ENCODE results near the gene ISY1.
A peak's percentile ranks its signal among the peaks of the same experiment; 100 is the strongest.
"Not testable (repeated sequence)": the region's sequence is repeated elsewhere in the genome, so short reads cannot be mapped to it uniquely, and the experiment has no call there.

The ISY1 gene

GRCh38 chr3:129120254-129121004, 40.4 kb downstream of the ISY1 start:
- peak; percentile 80 for DNase-seq (ENCODE audit: low read depth)

GRCh38 chr3:129119365-129120100, 41.3 kb downstream of the ISY1 start:
- DNase-seq (ENCODE audit: low read depth), result no peak

GRCh38 chr3:129118745-129119144, 42.1 kb downstream of the ISY1 start:
- no peak for DNase-seq (ENCODE audit: low read depth)

GRCh38 chr3:129117134-129117533, 43.7 kb downstream of the ISY1 start:
- no peak for DNase-seq (ENCODE audit: low read depth)

- no peak for DNase-seq (ENCODE audit: low read depth)
These were observed 44.3 kb downstream of the ISY1 start for GRCh38 chr3:129116482-129116946.

- no peak for DNase-seq (ENCODE audit: low read depth)
These were observed 46.4 kb downstream of the ISY1 start for GRCh38 chr3:129114455-129114854.

- peak; percentile 25 for DNase-seq (ENCODE audit: low read depth)
These were observed 48.4 kb downstream of the ISY1 start for GRCh38 chr3:129112308-129113052.

- DNase-seq (ENCODE audit: low read depth), result not testable (repeated sequence)
These were observed 49.6 kb downstream of the ISY1 start for GRCh38 chr3:129111076-129111780.

- no peak for DNase-seq (ENCODE audit: low read depth)
These were observed 53.1 kb downstream of the ISY1 start for GRCh38 chr3:129107793-129108192.

GRCh38 chr3:129106866-129107565, 53.8 kb downstream of the ISY1 start:
- DNase-seq (ENCODE audit: low read depth), result no peak

- DNase-seq (ENCODE audit: low read depth), result no peak
These were observed 54.5 kb downstream of the ISY1 start for GRCh38 chr3:129106320-129106719.

GRCh38 chr3:129105862-129106261, 55.0 kb downstream of the ISY1 start:
- no peak for DNase-seq (ENCODE audit: low read depth)

- no peak for DNase-seq (ENCODE audit: low read depth)
These were observed 56.3 kb downstream of the ISY1 start for GRCh38 chr3:129104498-129105079.

- no peak for DNase-seq (ENCODE audit: low read depth)
These were observed 56.8 kb downstream of the ISY1 start for GRCh38 chr3:129104051-129104450.

GRCh38 chr3:129103296-129103695, 57.6 kb downstream of the ISY1 start:
- no peak for DNase-seq (ENCODE audit: low read depth)

- DNase-seq (ENCODE audit: low read depth), result no peak
These were observed 59.3 kb downstream of the ISY1 start for GRCh38 chr3:129101370-129102138.

GRCh38 chr3:129100274-129100673, 60.6 kb downstream of the ISY1 start:
- no peak for DNase-seq (ENCODE audit: low read depth)

GRCh38 chr3:129095285-129095684, 65.6 kb downstream of the ISY1 start:
- DNase-seq (ENCODE audit: low read depth), result no peak

- not testable (repeated sequence) for DNase-seq (ENCODE audit: low read depth)
These were observed 72.6 kb downstream of the ISY1 start for GRCh38 chr3:129088312-129088711.

GRCh38 chr3:129087904-129088303, 73.0 kb downstream of the ISY1 start:
- DNase-seq (ENCODE audit: low read depth), result peak; percentile 9

Measured in GM04504 (cell line).